NCI-H69 (cell line): ENCODE measurements around the gene BUB1B.
"Not testable (repeated sequence)": the region's sequence is repeated elsewhere in the genome, so short reads cannot be mapped to it uniquely, and the experiment has no call there.

ENCODE experiments used
- DNase-seq: peaks from one replicate; lab custom pipeline; 2025; lab: John Stamatoyannopoulos, UW

BUB1B gene, protein sequence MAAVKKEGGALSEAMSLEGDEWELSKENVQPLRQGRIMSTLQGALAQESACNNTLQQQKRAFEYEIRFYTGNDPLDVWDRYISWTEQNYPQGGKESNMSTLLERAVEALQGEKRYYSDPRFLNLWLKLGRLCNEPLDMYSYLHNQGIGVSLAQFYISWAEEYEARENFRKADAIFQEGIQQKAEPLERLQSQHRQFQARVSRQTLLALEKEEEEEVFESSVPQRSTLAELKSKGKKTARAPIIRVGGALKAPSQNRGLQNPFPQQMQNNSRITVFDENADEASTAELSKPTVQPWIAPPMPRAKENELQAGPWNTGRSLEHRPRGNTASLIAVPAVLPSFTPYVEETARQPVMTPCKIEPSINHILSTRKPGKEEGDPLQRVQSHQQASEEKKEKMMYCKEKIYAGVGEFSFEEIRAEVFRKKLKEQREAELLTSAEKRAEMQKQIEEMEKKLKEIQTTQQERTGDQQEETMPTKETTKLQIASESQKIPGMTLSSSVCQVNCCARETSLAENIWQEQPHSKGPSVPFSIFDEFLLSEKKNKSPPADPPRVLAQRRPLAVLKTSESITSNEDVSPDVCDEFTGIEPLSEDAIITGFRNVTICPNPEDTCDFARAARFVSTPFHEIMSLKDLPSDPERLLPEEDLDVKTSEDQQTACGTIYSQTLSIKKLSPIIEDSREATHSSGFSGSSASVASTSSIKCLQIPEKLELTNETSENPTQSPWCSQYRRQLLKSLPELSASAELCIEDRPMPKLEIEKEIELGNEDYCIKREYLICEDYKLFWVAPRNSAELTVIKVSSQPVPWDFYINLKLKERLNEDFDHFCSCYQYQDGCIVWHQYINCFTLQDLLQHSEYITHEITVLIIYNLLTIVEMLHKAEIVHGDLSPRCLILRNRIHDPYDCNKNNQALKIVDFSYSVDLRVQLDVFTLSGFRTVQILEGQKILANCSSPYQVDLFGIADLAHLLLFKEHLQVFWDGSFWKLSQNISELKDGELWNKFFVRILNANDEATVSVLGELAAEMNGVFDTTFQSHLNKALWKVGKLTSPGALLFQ

DNA sequence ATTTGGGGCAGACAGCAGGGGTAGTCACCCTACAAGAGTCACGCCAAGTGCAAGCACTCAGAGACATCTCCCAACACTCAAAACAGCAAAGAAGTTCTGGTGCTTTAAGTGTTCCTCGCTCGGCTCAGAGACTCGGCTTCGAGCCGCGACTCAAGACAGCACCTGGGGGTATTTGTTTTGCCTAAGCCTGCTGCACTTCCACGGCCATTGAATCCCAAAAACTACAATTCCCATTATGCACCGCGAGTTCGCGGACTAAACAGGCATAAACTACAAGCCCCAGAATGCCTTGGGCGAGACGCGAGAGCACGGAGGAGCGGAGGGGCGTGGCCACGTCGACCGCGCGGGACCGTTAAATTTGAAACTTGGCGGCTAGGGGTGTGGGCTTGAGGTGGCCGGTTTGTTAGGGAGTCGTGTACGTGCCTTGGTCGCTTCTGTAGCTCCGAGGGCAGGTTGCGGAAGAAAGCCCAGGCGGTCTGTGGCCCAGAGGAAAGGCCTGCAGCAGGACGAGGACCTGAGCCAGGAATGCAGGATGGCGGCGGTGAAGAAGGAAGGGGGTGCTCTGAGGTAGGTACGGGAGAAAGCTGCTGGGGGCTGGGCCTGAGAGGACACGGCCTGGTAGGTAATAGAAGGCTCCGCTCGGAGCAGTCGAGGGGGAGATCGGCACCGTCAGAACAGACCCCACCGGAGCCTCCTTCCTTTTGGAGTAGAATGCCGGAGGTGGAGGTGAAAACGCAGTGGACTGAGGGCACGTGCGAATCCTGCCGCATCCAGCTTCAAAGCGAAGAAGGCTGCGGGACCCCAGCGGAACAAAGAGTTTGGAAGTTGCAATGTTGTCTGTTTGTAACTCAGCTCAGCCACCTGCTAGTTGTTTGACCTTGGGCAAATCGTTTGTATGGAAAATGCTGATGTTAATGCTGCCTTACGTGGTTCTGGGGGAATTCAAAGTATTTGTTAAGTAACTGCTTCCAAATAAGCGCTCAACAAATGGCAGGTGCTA, at the start of gene BUB1B:
Gene BUB1B (plus strand): TSS at position 381 of the 1,000 bp plus-strand sequence. CDS start 152 bp downstream, at position 533.
- peak; percentile 99 for DNase-seq

DNA sequence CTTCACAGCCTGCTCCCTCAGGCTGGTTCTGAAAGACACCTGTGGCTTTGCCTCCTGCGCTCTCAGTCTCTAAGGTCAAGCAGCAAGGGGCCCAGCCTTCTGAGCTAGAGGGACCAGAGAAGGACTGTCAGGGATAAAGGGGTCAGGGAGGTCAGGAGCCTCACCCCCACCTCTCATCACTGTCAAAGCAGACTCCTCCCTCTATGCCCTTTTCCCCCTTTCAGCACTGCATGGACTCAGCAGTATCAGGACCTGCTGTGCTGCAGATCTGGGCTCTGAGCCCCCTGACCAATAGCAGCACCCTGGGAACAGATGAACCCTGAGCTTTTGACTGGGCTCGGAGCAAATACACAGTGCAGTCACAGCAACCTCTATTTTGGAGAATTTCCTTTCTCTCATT, 49.0 kb upstream of the BUB1B start:
- no peak for DNase-seq

DNA sequence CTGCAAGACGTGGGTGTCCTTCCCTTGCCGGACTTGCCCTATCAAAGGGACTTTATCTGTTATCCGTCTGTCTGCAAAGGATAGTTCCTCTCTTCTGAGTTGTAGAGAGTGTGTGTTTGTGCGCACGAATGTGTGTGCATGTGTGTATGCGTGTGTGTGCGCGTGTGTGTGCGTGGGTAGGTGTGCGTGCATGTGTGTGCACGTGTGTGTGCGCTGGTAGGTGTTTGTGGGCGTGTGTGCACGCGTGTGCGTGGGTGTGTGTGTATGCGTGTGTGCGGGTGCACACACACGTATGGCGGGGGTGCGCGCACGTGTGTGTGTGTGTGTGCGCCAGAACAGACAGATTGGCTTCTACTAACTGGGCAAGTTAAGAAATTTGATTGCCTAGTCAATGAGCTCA, 48.1 kb upstream of the BUB1B start:
- DNase-seq: no peak

DNA sequence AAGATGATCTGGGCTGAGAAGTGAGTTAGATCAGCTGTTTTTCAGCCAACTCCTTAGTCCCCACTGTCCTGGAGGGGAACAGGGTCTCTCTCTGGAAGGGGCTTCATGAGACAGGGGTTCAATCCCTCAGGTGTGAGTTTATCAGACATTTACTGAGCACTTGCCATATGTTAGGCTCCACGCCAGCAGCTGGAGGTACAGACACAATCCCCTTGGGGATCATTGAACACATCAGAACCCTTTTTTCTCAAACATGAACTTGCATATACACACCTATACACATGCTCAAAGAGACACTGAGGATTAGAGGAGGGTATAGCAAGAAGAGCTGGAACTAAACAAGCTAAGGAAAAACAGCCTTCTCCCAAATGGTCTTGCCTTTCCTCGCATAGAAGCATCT, 46.7 kb upstream of the BUB1B start:
- DNase-seq: peak; percentile 56

DNA sequence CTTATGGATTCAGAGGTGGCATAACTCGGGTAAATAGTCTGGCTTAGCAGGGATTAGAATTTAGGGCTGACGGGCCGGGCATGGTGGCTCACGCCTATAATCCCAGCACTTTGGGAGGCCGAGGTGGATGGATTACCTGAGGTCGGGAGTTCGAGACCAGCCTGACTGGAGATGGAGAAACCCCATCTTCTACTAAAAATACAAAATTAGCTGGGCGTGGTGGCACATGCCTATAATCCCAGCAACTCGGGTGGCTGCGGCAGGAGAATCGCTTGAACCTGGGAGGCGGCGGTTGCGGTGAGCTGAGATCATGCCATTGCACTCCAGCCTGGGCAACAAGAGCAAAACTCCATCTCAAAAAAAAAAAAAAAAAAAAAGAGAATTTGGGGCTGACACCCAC, 45.8 kb upstream of the BUB1B start:
- DNase-seq: not testable (repeated sequence)

DNA sequence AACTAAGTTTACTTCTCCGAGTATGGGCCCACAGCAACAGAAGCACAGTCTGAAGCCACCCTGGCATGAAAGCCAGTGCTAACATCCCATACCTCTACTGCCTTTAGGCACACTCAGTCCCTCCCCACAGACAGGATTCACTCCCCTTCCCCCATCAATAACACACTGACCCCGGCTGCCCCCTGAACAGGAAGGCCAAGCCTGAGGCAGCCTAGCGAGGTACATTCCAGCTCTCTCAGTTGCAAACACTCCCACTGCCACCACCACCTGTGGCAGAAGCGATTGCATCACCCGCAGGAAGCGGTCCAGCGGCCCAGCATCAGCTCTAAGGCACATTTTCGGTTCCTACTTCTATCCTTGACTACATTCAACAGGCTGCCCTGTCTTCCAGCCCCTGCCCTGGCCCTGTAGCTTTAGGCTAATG, 45.2 kb upstream of the BUB1B start:
- peak; percentile 56 for DNase-seq

DNA sequence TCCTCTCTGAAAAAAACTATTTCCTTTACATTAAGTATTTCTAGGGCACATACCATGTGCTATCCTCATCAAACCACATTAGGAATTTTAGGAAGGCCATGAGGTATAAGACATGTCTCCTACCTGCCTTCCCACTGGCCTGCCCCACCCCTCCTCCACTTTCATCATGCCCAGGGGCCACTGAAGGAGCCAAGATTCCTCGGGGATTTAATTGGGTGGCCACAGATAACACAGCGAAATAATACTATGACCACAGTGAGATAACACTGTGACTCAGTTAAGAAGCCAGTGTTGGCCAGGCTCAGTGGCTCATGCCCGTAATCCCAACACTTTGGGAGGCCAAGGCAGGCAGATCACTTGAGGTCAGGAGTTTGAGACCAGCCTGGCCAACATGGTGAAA, 42.4 kb upstream of the BUB1B start:
- DNase-seq: no peak

DNA sequence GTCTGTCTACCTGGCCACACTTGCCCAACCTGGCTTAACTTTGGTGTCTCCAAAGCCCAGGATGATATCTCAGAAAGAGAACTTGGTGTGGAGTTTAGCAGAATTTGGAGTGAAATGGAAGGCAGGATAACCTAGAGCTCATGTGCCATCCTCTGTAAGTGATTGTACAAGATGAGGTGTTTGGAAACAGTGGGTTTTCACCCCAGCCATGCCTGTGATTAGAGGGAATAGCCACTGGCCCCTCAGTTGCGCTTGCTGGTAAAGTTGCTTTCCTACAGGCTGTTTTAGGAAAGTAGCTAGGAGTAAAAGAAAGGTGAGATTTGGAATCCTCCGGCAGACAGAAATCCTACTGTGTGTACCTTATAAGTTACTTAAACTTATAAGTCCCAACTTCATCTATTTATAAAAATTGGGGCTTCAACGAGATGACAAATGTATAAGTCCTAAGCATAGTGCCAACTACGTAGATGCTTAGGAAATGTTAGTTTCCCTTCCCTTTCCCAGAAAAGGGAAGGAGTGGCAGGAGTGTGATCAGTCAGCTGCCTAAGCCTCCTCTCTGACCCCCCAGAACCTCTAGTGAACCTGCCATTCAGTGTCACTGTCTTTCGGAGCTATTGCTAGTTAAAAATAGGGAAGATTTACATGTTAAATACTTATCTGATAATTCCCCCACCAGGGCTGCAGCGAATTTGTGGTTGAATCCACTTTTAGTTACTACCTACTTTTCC, 38.8 kb upstream of the BUB1B start:
- DNase-seq: no peak

DNA sequence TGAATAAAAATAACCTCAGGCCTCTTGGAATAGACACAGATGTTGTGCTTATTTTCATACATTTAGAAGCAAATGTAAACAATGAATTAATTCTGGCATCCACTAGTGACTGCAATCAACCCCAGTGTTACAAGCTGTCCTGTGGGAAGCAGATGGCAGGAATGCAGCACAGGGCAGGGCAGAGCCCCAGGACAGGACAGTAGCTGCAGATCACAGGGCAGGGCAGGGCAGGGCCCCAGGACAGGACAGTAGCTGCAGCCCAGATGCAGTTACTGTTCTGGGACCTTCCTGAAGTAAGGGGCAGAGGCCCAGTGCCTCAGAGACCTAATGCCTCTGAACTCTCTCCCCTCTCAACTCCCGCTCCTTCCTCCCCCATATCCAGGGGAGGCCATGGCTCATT, 37.9 kb upstream of the BUB1B start:
- DNase-seq: not testable (repeated sequence)

DNA sequence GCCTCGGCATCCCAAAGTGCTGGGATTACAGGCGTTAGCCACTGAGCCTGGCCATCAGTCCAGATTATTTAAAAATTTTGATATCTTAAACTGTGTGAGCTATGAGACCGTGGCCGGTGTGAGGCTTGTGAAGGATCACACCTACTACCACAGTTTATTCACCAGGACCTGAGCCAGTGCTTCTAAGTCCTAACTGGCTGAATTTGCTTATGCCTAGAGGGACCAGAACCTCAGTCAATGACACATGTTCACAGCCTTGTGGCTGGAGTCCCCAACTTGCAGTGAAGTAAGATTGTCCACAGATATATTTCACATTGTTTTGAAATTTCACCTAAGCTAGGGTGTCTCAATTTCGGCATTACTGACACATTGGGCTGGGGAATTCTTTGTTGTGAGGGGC, 37.0 kb upstream of the BUB1B start:
- not testable (repeated sequence) for DNase-seq

DNA sequence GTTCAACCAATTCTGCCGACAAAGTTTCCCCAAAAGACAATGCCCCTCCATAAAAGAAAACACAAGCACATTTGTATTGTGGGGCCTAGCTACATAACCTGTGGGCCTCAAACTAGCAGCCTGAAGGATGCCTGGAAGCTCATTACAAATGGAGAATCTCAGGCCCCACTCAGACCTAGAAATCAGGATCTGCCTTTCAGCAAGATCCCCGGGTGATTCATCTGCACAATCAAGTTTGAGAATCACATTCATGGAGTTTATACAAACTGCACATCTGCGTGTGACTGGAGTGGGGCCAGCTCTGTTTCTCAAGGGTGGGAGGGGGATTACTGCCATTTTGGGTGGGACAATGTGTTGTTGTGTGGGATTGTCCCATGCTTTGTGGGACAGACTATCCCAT, 36.5 kb upstream of the BUB1B start:
- DNase-seq: not testable (repeated sequence)

DNA sequence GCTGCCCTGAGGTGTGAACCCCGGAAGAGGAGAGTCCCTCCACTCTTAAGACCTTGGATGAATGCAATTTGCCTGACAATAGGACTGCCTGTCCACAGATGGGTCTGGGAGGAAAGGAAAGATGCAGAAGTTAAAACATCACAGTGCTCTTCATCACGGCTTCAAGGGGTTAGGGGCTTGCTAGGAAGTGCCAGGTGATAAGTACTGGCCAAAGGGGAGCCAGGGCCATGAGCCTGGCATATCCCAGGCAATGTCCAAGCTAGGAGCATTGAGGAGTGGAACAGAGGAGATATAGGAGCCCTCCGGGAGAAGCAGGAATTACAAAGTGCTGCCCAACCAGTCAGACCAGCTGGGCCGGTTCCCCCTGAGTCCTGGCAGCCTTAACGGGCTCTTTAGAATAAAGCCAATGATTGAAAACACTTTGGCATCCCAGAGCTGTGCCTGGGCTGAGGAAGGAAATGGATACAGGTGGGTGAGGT, 36.0 kb upstream of the BUB1B start:
- not testable (repeated sequence) for DNase-seq

DNA sequence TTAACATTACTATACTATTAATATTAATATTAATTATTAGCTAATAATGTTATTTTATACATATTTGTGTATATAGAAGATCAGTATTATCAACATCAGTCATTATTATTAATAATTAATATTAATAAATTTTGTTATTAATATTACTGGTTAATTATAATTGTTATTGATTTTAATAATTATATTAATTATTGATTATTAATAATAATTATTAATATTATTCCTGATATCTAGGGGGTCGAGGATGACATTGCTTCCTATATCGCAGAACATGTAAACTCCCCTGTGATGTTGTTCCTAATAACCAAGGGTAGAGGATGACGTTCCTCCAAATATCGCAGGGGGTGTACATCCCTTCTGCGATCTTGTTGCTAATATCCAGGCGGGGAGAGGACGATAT, 34.9 kb upstream of the BUB1B start:
- DNase-seq: no peak

DNA sequence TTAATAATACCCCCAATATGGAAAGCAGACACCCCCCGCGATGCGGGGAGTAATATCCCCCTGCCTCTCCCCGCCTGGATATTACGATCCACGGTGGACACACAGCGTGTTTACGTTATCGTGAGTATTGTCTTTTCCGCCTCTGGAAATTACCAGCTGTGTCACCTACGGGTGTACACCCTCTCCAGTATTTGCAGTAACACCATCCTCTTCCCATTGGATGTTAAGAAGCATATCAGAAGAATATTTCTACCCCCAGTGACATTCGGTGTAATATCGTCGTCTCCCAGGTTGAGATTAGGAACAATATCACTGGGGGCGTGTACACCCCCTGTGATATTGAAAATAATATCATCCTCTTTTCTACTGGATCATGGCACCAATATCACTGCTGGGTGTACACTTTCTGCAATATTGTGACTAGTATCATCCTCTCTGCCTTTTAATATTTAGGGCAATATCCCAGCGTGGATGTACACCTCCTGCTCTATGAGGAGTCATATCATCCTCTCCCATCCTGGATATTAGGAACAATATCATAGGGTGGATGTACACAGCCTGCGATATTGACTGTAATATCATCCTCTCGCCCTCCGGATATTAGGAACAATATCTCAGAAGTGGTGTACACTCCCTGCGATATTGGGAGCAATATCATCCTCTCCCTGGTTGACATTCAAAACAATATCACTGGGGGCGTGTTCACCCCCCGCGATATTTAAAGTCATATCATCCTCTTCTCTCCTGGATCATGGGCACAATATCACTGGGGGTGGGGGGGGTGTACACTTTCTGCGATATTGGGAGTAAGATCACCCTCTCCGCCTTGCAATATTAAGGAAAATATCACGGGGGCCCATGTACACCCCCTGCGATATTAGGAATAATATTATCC, 31.9 kb upstream of the BUB1B start:
- peak; percentile 49 for DNase-seq

DNA sequence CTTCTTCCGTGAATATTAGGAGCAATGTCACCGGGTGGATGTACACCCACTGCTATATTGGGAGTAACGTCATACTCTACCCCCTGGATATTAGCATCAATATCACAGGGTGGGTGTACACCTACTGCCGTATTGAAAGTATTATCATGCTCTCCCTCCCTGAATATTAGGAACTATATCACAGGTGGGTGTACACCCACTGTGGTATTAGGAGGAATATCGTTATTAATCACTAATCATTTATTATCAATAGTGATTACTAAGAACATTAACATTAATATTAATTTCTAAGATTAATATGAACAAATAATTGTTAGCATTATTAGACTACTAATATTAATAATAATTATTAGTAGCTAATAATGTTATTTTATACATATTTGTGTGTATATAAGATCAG, 30.8 kb upstream of the BUB1B start:
- no peak for DNase-seq

DNA sequence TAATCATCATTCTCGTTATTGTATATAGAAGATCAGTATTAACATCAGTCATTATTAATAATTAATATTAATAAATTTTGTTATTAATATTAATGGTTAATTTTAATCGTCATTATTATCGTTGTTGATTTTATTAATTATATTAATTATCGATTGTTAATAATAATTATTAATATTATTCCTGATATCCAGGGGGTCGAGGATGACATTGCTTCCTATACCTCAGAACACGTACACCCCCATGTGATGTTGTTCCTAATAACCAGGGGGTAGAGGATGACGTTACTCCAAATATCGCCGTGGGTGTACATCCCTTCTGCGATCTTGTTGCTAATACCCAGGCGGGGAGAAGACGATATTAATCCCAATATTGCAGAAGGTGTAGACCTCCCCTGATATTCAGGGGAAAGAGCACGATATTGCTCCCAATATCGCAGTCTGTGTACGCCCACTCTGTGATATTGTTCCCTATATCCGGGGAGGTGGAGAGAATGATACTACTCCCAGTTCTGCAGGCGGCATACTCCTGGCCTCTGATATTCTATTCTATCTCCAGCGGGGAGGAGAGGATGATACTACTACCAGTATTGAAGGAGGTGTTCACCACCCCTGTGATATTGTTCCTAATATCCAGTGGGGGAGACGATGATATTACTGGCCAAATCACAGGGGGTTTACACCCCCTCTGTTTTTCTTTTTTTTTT, 29.9 kb upstream of the BUB1B start:
- peak; percentile 67 for DNase-seq

DNA sequence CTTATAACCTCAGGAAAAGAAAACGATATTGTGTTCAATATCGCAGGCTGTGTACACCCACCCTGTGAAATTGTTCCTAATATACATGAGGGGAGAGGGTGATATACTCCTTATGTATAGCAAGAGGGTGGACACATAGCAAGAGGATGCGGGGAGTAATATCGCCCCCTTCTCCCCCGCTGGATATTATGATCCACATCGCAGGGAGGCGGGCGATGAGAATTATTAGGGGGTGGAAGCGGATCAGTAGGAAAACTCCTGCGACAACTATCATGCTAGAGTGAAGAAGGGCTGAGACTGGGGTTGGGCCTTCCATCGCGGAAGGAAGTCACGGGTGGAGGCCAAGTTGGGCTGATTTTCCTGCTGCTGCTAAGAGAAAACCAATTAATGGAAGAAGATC, 27.3 kb upstream of the BUB1B start:
- DNase-seq: no peak

DNA sequence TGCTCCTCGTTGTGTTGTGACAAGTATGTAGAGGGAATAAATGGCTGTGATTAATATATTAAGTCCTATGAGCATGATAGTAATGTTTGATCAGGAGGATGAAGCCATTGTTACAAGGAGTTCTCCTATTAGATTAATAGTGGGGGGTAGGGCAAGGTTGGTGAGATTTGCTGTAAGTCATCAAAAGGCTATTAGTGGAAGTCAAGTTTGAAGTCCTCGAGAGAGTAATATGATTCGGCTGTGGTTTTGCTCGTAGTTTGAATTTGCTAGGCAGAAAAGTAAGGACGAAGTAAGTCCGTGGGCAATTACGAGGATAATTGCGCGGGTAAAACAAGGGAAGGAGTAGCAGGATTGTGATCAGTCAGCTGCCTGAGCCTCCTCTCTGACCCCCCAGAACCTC, 26.0 kb upstream of the BUB1B start:
- no peak for DNase-seq
